HG02973 (cell line): Measurements from ENCODE around the gene TOX2.

Source experiments
- ATAC-seq: cut with Tn5 transposase; IDR thresholded peaks from one replicate; pipeline ENCODE4 v1.9.1; 2021; ENCODE audit warnings: moderate library complexity; ENCODE audit not compliant: unreplicated experiment

TOX2 gene

DNA sequence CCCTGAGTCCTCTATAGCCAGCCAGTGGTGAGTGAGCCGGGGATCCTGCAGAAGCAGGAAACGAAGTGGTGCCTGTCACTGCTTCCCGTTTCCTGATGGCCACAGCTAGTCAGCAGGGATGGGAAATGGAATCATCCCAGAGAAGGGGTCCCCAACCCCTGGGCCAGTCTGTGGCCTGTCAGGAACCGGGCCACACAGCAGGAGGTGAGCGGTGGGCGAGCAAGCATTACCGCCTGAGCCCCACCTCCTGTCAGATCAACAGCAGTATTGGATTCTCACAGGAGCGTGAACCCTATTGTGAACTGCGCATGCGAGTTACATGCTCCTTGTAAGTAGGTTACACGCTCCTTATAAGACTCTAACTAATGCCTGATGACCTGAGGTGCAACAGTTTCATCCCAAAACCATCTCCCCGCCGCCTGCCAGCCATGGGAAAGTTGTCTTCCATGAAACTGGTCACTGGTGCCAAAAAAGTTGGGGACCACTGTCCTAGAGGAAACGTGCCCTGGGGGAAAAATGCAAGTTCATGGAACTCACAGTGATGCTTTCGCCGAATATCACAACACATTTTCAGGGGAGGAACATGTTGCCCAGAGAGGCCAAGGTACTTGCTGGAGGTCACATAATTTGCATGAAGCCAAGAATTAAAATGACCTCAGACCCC is 158.5 kb downstream of the TOX2 start:
- no peak for ATAC-seq

DNA sequence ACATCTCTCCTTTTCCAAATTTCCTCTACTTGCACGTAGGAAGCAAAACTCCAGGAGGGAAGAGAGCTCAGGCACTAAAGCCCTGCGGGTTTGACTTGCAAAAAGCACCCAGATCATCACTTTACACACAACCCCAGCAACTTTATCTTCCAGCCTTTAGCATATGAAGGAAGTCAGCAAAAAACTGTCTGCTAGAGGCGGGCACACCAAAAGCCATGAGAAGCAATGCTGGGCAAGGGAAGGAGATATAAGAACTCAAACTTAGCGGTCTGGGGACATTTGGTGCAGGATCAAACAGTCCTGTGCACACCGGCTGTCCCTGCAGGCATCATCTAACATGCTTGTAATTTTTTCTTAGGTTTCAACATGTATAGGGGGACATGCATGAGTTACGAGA is 159.0 kb downstream of the TOX2 start:
- ATAC-seq = no peak

DNA sequence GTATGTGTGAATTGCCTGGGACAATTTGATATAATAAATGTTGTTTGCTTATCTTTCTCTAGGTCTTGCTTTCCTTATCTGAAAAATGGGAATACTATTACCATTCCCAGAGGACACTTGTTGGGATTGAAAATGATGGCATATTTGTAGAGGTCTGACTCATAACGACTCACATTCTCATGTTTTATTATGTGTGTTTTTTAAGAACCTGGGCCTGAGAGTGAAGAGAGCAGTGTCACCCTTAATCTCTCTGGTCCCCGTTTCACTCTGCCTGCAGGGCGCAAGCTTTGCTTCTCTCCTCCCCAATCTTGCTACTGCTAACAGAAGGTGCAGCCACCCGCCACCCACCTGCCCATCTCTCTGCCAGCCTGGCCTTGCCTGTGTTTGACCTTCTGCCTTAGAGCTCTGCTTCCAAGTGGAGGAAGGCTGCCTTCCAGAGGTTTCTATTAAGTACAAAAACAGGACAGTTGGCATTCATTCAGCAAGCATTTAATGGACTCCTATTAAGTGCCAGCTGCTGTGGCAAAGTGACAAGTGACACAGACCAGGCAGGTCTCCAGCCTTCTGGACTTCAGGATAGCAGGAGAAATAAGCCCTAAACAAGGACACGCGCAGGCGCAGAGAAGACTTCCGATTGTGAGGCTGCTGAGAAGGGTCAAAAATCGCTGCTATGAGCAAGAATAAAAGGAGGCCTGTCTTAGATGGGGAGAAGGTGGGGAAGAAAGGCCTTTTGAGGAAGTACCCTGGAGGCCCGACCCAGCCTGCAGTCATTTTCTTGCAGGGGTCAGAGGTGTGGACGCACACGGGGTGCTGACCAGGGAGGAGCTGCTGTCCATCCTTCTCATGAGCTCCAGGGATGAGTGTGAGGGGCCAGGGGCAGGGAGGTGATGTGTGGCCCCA is 159.8 kb downstream of the TOX2 start:
- ATAC-seq = no peak

GRCh38 chr20:44075191-44075949 is 160.7 kb downstream of the TOX2 start:
- no peak for ATAC-seq

GRCh38 chr20:44075950-44076232 is 161.2 kb downstream of the TOX2 start:
- no peak for ATAC-seq

DNA sequence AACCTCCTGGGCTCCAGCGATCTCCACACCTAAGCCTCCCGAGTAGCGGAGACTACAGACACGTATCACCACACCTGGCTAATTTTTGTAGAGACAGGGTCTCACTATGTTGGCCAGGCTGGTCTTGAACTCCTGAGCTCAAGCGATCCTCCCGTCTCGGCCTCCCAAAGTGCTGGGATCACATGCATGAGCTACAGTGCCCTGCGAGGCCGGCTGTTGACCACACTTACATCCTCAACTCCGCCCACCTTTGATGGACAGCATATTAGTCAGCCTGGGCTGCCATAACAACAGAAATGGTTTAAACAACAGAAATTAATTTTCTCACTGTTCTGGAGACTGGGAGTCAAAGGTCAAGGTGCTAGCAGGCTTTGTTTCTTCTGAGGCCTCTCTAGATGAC is 164.6 kb downstream of the TOX2 start:
- no peak for ATAC-seq

GRCh38 chr20:44080064-44080463 is 165.4 kb downstream of the TOX2 start:
- ATAC-seq = no peak

DNA sequence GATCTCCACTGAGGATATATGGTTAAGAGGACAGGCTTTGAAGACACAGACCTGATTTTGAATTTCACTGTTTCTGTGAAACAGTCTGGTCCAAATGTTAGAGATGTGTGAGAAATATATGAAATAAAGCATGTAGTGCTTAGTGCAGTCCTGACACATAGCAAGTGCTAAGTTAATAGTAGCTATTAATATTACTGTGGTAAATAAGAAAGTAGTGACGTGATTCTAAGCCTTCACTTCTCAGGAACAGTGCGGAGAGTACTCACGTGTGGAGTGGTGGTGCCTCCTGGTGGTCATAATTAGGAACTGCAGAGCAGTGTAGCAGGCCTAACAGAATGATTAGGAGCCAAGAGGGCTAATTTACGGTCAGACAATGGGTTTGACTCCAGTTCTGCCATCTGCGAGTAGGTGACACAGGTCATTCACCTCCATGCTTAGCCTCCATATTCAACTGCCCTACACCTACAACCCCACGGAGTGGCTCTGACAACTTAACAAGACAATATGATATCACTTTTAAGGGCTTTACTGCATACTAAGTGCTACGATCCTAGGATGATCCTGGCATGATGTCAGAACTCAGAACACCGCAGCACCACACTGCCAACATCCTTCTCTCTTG is 166.1 kb downstream of the TOX2 start:
- ATAC-seq = no peak

DNA sequence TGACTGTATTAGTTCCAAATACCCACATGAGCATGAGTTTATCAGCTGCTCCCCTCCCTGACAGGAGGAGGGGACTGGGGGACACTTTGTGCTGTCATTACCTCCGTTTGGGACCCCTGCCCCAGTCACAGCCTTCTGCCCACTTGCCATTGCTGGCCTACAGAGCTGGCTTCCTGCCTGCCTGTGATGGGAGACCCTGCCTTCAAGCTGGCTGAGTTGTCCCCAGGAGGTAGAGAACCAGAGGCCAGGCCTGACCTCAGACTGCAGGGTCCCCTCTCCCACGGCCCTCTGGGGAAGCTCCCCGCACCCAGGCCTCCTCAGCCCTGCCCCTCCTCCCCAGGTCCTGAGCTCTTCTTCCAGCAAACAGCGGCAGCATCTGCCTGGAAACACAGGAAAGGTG is 166.8 kb downstream of the TOX2 start:
- ATAC-seq = no peak

GRCh38 chr20:44081888-44082287 is 167.2 kb downstream of the TOX2 start:
- no peak for ATAC-seq

- ATAC-seq = no peak
Observed at GRCh38 chr20:44083220-44083933, 168.7 kb downstream of the TOX2 start.

DNA sequence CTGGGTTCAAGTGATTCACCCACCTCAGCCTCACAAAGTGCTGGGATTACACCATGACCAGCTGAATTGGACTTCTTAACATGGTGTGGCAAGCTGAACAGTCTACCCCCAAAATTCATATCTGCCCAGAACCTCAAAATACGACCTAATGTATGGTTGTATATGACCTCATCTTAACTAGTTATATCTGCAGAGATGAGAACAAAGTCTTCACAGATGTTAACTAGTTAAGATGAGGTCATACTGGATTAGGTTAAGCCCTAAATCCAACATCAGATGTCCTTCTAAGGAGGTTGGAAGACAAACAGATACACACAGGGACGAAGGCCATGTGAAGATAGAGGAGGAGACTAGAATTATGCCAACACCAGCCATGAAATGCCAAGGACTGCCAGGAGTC is 169.8 kb downstream of the TOX2 start:
- no peak for ATAC-seq

DNA sequence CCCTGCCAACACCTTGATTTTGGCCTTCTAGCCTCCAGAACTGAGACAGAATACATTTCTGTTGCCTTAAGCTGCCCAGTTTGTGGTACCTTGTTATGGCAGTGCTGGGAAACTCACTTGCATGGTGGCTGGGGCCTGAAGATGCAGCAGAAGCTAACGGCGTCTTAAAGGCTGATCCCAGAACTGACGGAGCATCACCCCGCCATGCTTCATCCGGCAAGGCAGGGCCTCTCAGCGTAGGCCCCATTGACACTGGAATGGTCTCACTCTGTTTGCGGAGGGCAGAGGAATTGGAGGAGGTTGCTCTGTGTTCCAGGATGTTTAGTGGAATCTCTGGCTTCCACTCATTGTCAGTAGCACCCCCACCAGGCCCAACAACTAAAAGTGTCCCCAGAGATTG is 170.2 kb downstream of the TOX2 start:
- ATAC-seq = no peak

DNA sequence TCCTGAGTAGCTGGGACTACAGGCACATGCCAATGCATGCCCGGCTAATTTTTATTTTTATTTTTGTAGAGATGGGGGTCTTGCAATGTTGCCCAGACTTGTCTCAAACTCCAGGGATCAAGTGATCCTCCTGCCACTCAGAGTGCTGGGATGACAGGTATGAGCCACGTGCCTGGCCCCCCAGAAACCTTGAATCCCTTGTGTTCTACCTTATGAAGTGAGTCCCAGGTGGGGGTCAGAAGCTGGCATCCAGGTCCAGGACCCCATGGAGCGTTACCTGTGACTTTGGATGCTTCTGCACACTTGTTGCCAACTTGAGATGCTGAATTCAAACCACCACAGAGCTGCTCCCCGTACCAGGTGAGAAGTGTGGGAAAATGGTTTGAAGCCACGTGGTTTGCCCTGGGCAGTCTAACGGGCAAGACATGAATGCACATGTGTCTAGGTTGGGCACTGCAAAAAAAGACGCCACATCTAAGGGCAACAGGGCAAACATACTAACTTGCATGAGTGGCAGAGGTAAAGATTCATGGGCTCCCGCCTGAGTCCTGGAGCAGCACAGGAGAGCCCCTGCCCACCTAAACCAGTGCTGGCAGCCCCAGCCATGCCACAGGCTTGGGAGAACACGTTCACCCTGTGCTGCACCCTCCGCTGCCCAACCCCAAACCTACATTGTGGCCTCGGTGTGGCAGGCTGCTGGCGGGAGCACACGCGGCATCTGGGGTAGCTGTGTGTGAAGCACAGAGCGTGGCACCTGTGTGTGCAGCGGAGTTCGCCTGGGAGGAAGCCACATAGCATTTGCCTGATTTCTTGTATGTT is 171.2 kb downstream of the TOX2 start:
- ATAC-seq = no peak

GRCh38 chr20:44087051-44087856 is 172.6 kb downstream of the TOX2 start:
- no peak for ATAC-seq

- ATAC-seq = no peak
Observed at GRCh38 chr20:44087857-44088120, 173.1 kb downstream of the TOX2 start.

- ATAC-seq = no peak
Observed at GRCh38 chr20:44089987-44090674, 175.5 kb downstream of the TOX2 start.

- ATAC-seq = no peak
Observed at GRCh38 chr20:44091026-44091425, 176.4 kb downstream of the TOX2 start.
